GOT3 (cell line): ENCODE results near the gene IQGAP2.

Experiments
- DNase-seq: peaks from one replicate; lab custom pipeline; 2025; ENCODE audit warnings: mixed read lengths; lab: John Stamatoyannopoulos, UW

The IQGAP2 gene

DNA sequence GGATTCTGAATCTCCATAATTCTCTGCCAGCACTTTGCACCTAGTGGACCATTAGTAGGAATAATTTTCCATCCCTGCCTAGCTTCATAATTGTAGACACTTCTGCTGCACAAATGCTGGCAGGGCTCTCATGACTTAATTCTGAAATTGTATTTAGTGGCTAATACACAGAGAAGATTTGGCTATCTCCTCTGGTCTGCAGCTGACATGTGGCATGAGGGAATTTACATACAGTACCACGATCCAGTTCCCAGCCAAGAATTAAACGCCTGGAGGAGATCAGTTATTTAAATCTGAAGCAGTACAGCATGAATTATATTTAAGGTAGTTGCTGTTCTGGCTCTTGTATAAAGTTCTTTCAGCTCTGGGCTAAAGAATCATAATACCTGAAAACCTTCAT is 46.5 kb downstream of the IQGAP2 start:
- no peak for DNase-seq

DNA sequence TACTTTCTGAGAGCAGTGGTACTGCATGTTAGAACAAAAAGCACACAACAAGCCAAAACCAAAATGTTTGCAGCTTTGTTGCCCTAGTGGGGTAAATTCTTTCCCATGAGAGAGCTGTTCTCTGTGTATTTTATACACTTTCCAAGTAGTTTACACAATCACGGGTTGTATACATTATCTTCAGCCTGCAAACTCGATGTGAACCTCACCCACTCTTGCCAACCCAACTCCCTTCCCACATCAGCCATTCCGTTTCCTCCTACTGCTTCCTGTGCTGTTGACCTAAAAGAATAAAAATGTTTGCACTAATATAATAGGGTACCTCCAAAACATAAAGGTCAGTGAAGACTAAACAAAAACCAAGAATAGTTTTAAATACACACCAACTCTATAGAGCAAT is 47.0 kb downstream of the IQGAP2 start:
- DNase-seq: no peak

DNA sequence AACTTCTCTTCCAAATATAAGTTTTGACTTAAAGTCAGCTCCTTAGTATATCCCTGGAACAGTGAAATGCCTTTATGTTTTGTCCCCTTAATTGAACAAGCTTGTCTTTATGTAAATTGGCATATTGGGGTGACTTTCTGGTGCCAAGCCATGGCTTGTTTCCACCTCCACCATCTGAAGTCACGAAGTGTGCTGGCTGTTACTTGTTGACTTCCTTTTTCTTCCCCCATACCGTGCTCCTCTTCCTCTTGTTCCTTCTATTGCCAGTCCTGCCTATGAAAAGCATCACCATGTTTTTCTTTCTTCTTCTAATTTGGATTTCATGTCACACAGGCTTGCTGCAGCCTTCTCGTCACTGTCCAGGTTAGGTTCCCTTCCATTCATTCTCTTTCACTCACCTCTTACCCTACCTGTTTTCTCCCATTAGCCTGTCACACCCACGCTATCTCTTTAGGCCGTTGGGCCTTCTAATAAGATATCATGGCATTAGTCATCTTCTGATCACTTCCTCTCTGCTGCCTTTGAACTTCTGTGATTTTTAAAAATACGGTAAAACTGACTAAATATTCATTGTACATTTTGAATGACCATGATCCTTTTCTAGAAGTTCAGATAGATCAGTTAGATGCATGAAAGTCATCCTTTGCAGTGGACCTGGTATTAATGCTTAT is 48.1 kb downstream of the IQGAP2 start:
- no peak for DNase-seq

DNA sequence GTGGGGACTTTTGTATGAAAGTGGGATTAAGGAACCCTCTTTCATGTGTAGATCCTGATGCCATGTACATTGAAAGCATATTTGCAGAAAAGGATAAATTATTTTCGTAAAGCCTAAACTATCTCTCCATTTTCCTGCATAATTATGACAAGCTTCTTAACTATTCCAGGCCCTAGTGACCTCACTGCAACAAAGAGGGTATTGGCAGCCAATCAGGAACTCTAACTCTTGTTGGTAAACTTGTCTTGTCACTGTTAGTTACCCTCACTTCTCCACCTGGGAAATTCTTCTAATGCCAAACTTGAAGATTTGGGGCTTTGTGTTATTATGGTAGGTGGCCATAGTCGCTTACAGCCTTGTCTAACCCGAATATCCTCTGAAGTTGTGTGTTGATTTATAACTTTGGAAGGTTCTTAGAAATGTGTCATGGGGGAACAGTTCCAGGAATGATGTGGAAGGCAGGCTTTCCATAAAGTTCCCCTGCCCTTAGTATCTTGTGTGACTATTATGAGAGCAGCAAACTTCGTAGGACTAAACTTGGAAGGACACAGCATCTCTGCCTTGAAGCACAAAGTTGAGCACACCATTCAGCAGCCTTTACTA is 52.5 kb downstream of the IQGAP2 start:
- DNase-seq: no peak

DNA sequence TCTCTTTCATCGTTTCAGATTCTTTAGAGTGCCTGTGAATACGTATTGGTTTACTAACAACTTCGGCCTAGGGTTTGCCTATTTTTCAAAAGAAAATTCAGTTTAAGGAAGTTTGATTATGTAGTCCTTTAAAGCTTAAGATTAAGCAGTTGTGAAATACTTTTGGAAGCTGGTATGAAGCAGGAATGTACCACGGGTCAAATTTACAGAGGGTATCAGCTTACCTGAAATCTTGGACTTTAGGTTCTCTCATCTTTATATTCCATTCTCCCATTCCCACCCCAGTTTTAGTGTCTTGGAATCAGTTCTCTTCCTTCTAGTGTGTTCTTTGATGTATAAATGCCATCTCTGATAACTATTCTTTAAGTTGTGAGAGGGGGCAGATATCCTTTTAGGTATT is 53.2 kb downstream of the IQGAP2 start:
- no peak for DNase-seq

DNA sequence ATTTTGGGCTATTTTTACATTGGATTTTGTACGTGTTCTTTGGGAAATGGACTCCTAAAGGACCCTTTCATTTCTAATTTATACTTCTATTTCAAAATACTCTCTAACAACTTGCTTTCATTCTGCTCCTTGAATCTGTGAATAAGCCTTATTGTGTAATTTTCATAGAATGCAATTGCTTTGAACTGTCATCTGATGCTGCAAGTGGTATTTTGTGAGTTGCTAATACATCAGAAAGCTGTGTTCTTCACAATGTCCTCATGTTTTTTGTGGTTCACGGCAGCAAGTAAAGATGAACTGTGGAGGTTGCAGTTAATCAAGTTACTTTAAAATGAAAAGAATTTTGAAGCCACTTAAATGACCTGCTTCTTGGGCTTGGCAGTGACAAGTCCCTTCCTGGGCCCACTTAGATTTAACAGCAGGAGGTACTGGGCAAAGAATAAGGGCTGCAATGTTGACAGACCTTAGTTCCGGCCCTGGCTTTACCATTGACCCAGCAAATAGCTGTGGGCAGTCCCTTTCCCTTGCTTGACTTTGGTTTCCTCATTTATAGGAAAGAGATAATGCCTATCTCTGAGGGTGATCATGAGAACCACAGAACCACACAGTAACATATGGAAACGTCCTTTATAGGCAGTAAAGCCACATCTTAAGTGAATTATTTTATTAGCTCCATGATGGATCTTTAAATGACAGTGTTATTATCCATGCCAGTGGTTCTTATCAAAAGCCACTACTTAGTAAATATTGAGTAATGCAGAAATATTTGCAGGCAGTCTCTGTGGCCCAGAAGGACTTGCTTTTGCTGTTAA is 54.8 kb downstream of the IQGAP2 start:
- DNase-seq: no peak

DNA sequence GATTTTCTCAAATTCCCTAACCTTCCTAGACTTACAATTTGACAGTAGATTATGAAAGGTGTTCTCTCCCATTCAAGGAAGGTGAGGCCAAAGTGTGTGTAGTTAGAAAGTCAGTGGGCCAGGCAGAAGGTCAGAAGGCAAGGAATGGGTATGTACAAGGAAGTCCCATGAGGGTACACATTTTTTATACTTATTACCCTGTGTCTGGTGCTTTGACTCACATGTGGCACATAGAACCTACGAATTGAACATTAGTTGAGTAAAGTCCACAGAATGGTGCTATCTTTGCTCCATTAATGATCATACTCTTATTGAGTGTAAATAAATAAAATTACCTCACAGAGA is 55.4 kb downstream of the IQGAP2 start:
- DNase-seq: no peak

DNA sequence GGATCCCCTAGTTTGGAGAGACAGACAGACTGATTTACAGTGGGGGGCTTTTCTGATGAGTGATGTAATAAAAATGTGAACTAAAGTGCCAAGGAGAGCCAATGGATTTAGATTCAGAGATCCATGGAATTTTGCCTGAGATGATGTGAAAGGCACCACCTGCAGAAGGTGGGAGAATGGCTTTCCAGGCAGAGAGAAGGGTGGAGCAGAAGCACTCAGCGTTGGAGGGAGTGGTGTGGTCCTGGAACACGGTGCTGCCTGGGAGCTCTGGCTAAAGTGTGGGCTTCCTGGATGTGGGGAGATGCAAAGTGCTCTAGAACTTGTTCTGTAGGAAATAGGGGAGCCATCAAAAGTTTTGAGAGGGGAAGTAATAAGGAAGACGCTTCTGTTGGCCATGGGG is 57.0 kb downstream of the IQGAP2 start:
- no peak for DNase-seq

DNA sequence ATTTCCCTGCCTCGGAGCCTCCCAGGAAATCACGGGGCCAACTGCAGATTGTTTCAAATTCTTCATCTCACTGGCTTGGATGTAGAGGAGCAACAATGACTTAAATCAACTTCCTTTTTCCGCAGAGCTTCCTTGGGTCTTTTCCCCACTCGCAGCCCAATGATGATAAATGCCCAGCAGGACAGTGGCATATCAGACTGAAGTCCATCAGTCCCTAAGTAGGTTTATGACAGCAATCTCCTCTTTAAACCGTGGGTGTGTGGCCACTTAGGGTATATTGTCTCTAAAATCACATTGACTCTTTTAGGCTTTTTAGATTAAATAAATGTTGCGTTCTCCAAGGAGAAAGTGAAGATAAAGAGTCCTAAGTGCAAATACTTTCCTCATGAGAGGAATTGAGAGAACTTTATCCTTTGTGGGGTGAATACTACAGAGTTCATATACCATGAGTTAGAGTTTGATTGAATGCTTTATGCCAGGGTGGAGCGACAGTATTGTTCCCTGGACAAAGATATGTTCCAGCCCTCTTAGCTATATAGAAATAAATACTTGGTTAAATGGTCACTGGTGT is 59.1 kb downstream of the IQGAP2 start:
- no peak for DNase-seq

DNA sequence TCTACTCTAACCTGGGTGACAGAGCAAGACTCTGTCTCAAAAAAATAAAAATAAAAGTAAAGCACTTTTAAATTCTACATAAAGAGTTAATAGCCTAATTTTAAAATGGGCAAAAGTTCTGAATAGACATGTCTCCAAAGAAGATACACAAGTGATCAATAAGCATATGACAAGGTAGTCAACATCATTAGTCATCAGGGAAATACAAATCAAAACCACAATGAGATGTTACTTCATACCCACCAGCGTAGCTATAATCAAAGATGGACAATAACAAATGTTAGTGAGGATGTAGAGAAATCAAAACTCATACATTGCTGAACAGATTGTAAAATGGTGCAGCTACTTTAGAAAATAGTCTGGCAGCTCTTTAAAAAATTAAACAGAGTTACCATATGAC is 64.1 kb downstream of the IQGAP2 start:
- no peak for DNase-seq

DNA sequence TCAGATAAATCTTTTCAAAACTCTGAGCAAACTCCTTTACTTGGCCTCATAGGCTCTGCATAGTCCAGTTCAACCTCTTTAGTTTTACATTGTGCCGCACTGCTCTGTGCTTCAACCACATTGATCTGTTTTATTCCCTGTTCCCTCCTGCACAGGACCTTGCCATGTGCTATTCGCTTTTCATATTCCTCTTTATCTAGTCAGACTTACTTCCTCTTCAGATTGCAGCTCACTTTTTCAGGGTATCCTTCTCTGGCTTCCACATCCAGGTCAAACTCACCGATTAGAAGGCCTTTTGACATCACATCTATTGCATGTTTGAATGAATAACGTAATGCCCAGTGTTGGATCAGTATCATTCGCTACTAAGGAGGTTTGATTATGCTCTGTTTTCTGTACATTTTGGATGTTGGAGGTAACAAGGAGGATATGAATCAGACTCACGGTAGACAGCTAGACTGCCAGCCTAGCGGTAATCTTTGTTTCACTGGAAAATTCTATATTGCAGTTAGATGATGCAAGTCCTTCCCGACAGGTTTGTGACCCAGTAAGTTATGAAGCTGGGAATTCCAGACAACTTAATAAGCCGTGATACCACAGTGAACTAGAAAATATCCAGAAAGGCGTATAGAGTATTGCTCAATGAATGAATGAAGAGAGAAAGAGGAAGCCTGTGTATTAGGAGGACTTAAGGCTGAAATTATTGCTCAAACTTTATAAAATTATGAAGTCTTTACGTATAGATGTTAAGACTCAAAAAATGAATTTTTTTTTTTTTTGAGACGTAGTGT is 65.7 kb downstream of the IQGAP2 start:
- DNase-seq: no peak

DNA sequence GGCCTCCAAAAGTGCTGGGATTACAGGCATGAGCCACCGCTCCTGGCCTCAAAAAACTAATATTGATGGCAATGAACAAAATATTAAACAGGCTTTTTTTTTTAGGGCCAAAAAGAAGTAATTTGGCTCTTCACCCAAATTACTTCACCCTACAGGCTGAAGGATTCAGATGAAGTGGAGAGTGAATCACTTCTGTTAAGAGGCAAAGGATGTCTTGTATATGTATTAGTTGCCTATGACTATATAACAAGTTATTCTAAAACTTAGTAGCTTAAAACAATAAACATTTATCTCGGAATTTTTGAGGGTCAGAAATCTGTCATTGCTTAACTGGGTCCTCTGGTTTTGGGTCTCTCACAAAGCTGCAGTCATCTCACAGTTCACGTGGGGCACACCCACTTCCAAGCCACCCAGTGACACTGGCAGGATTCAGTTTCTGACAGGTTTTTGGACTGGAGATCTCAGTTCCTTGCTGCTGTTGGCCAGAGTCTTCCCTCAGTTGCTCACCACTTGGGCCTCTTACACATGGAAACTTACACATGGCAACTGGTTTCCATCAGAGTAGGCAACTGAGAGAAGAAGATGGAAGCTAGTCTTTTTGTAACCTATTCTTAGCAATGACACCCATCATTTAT is 66.7 kb downstream of the IQGAP2 start:
- DNase-seq: no peak

DNA sequence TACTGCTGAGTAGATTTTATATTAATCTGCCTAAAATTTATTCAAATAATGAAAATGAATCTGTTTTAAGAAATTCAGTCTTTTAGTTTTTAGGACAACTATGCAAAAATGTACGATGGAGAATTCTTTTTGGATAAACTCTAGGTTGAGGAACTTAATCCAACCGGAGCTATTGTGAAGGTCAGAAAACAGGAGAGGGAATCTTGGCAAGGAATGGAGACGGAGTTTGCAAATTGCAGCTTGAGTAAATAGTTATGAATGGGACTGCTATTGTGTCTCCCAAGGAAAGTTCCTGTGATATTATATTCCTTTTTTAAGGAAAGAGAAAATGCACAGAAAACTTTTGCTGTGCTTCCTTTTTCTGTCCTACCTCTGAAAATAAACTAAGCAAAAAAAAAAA is 67.9 kb downstream of the IQGAP2 start:
- no peak for DNase-seq

DNA sequence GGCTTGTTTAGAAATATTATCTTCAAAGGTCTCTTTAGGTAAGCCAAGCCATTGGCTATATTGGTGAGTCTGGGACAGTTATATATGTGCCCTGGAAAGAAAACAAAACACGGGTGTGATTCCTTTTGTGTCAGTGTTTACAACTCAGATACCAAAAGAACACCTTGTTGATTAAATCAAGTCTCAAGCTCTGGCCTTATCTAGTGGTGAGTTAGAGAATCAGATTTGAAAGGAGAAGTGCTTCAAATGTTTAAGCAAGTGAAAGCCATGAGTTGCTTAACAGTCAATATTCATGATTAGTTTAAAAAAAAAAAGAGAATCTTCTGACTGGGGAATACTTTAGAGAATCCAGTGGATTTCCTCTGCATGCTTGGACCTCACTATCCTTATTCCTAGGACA is 68.3 kb downstream of the IQGAP2 start:
- no peak for DNase-seq

DNA sequence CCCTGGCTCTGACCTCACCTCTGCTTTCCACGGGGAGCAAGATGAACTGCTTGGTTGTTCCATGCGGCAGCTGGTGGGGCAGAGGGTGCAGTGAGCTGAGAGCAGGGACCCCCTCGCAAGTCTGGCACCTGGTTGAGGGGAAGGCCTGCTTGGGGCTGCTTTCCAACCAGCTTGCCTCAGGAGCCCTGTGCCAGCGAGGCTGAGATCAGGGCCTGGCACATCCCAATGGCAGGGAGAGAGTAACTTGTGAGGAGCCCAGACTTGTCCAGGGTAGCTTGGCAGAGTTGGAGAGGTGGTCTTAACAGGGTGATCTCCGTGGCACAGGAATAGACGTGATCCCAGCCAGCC is 68.9 kb downstream of the IQGAP2 start:
- DNase-seq: no peak

DNA sequence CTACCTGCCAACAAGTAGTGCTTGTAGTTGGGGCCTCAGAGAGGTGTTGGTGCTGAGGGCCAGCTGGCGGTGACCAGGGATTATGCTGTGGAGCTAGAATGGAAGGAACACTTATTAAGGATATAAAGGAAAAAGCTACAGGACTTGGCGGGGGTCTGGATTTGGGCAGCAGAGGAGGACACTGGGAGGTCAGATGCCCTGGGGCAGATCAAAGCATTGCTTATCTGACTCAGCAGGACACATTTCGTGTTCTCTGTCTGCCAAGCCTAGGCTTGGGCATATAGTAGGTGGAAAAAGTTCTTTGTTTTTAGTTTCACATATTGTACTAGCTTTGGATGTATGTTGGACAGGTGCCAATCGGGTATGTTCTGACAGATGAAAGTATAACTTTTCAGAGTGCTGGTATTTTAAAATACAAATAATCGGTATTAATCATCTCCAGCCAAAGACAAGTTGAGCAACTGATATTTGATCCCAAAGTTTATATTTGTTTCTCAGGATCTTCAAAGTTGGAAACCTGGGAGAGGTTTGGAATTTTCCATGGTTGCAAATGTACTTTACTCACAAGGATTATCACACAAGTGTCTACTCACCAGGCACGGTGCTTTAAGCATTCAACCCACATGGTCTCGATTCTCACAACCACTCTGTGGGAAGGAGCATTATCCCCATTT is 69.4 kb downstream of the IQGAP2 start:
- no peak for DNase-seq

DNA sequence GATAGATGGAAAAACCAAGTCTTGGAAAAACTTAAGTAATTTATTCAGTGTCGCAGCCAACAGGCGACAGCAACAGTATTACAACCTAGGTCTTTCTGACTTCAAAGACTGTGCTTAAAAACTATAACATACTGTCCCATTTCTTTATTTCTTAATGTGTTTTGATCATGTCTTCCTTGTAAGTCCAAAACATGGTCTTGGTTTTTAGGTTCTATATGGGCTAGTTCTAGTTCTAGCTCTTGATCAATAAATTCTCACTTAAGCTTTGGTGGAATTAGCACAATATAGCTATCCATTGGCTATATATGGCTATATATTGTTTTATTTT is 69.9 kb downstream of the IQGAP2 start:
- DNase-seq: no peak

DNA sequence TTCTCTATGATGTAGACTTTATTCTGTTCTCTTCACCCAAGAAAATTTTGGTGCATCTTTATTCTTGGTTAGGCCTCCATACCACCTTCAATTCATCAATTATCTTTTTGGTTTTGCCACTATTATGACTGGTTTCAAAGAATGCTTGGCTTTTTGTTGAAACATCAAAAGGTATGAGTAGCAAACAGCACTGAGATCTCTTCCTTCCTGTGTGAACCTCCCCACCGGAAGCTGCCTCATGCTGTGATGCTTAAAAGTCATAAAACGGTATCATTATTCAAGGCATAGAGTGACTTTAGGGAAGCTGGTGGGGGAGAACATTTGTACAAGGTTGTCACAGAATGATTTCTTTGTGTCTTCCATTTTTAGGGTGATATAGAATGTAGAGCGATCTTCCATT is 70.6 kb downstream of the IQGAP2 start:
- no peak for DNase-seq

DNA sequence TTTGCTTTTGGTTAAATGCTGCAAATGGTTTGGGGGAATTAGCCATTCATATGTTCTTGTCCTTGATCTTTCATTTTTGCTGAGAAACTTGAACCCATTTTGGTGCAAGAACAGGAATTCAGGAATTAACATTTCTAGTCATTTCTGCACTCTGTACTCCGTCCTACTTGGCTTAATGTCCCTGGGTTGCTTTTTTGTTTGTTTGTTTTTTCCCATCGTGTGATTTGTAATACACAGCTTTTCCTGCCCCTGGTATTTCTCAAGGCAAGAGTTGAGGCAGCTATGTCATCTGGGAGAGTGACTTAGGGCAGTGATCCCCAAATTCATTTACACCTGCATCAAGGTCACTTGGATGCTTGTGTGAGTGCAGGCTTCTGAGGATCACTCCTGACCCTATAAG is 71.3 kb downstream of the IQGAP2 start:
- DNase-seq: no peak

DNA sequence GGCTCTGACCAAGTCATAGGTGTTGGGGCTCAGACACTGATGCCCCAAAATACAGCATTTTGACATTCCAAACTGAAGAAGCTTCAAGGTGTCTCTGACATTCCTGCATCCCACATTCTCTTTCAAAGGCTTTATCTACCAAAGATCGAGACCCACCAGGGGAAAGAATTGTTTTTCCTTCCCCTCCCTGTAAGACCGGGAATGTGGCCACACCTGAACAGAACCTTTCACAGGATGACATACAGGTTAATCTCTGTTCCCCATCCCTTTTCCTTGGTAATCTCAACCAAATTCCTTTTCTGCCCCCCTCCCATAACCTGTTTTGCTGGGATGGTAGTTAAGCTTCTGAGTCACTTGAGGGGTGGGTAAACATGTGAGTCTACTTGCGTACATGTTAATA is 72.3 kb downstream of the IQGAP2 start:
- DNase-seq: no peak

DNA sequence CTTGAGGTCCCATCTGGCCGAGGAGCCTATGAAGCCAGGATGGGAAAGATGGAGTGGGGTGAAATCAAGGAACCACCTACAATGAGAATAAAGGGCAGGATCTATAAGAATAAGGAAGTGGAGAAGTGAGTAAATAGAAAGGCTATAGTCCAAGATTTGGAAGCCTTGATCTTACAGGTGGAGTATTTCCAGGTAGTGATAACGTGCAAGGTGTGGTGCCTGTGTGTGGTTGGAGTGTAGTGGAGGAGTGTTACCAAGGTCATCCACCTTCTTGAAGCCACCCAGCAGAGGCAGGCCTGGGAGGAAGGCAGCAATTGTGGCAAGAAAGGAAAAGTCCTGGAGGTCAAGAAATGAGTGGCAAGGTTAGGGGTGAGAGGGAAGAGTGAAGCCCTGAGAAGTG is 72.9 kb downstream of the IQGAP2 start:
- DNase-seq: no peak
